Hematopoietic multipotent progenitor cell treated with erythropoietin and hydrocortisone succinate and interleukin-3 and kit ligand, for 15 days (in vitro differentiated cells): ENCODE results near the gene ARHGAP36.

Experiments used
- DNase-seq: peaks from one replicate; pipeline ENCODE4 v3.0.0-alpha.2; 2015; ENCODE audit warnings: low spot score

The ARHGAP36 gene

GRCh38 chrX:131072871-131073571 is 14.9 kb downstream of the ARHGAP36 start:
- DNase-seq, result no peak

- DNase-seq, result no peak
These were observed 15.5 kb downstream of the ARHGAP36 start for GRCh38 chrX:131073607-131074006.

- no peak for DNase-seq
These were observed 23.9 kb downstream of the ARHGAP36 start for GRCh38 chrX:131081772-131082740.

- DNase-seq, result no peak
These were observed 25.5 kb downstream of the ARHGAP36 start for GRCh38 chrX:131083510-131084142.

- no peak for DNase-seq
These were observed 26.0 kb downstream of the ARHGAP36 start for GRCh38 chrX:131084145-131084544.

GRCh38 chrX:131136776-131137175 is 78.6 kb downstream of the ARHGAP36 start:
- DNase-seq, result no peak

GRCh38 chrX:131139072-131139471 is 80.9 kb downstream of the ARHGAP36 start:
- no peak for DNase-seq
